Heart left ventricle (tissue), 13 donors: Measurements from ENCODE around the gene TRIM34.

Experiments used
- POLR2A ChIP-seq, 2 donors: fragments of 450-650 bp; IDR thresholded peaks; one replicate each; pipeline ENCODE4 v1.6.1; 2017; ENCODE audit warnings: antibody characterized with exemption in 2 of 2, mild to moderate bottlenecking in 2 of 2, moderate library complexity in 2 of 2
- TF ChIP-seq, protein P1 (sequence below), 12 donors: fragments of 200-600 bp; sonication (generic) in 4 of 12; IDR thresholded peaks; one replicate each; pipeline versions ENCODE4 v1.5.0 to v1.8.0; 2018 to 2022; ENCODE audit warnings: antibody characterized with exemption in 12 of 12, mild to moderate bottlenecking in 5 of 12
- donor health status: ischemic (EF 13 %, LVEDD 7.1; RV severe dilation, severe dysfunction).
- donor health status: DM: no; HTN: yes; CAD: no.
- donor health status: DM: no; HTN: no; CAD: no.
- donor health status: ischemic (EF 25% LVEDD 6.9; RV normal size, moderate dysfunction).
- donor health status: ischemic (EF 25% LVEDD 5.7; RV mildly dilated, moderate dysfunction).
- donor health status: ischemic (EF 35%, LVEDD 5.7; RV mildly dilated, moderate dysfunction).
- donor health status: nonischemic (EF 11% LVEDD 7.7; RV severe dilation, severe dysfunction).
- donor health status: DM: yes; HTN: yes; CAD: no.
- donor health status: PGD.
- donor health status: ischemic (EF 29% LVEDD 5.4; RV normal size, mild dysfunction).
- donor health status: nonischemic (EF 23%, LVEDD 6.1; RV moderate dilation, normal function).

DNA sequence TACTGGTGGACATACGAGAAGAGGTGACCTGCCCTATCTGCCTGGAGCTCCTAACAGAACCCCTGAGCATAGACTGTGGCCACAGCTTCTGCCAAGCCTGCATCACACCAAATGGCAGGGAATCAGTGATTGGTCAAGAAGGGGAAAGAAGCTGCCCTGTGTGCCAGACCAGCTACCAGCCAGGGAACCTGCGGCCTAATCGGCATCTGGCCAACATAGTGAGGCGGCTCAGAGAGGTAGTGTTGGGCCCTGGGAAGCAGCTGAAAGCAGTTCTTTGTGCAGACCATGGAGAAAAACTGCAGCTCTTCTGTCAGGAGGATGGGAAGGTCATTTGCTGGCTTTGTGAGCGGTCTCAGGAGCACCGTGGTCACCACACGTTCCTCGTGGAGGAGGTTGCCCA is 21.5 kb upstream of the TRIM34 start:
- no peak for TF ChIP-seq POLR2A (IDR thresholded peaks at IDR 0.05)
- TF ChIP-seq, protein P1, sequence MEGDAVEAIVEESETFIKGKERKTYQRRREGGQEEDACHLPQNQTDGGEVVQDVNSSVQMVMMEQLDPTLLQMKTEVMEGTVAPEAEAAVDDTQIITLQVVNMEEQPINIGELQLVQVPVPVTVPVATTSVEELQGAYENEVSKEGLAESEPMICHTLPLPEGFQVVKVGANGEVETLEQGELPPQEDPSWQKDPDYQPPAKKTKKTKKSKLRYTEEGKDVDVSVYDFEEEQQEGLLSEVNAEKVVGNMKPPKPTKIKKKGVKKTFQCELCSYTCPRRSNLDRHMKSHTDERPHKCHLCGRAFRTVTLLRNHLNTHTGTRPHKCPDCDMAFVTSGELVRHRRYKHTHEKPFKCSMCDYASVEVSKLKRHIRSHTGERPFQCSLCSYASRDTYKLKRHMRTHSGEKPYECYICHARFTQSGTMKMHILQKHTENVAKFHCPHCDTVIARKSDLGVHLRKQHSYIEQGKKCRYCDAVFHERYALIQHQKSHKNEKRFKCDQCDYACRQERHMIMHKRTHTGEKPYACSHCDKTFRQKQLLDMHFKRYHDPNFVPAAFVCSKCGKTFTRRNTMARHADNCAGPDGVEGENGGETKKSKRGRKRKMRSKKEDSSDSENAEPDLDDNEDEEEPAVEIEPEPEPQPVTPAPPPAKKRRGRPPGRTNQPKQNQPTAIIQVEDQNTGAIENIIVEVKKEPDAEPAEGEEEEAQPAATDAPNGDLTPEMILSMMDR (IDR thresholded peaks at IDR 0.05): no peak
